ENCODE data around the gene RTP3. TPM values are rescaled to one million over a fixed set of nuclear protein-coding genes. Genes with fewer than 3 reads are reported as not detected.
"Not testable (repeated sequence)": the region's sequence is repeated elsewhere in the genome, so short reads cannot be mapped to it uniquely, and the experiment has no call there.

The RTP3 gene
- total RNA-seq, 2 experiments from 2014 or later = not detected

DNA sequence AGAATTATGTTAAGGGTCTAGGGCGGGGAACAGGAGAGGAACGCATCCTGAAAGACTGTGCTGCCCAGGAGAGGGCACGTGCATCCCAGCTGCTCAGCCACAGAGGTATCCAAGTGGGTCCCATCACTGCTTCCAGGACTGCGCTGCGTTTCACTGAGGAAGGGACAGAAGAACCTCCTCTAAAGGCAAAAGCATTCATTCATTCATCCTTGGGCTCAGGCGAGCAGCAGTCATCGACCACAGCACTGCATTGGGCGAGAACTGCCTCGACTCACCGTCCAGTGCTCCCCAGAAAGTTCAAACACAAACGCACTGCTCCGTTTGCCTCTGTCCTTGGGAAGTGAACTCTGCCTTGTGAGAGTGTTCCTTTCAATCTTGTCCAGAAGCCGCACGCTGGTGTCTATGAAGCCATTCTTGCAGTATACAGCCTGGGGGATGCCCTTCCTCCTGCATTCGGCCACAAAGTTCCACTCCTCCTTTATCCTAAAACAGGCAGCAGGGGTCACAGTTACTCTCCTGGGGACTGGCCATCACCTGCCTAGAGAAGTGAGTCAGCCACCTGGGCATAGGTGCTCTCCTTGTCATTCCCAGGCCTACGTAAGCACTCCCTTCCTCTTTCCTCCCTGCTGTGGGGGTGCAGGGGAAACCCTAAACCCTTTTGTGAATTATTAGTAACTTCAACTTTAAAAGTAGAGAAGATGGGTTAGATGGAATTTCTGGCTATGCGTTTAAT, 47.2 kb downstream of the RTP3 start:
- POLR2A ChIA-PET = no interaction called here
- intact Hi-C loops (cut with micrococcal nuclease) = no loop called here
- Mint-ChIP-seq H3K27ac (no peak overlapping the region), H3K36me3 (no peaks in the 10 kb centered on the region), H3K4me1 (ENCODE audit: low read depth) (peaks cover 21% of the 10 kb centered on the region), H3K4me3 (peak overlapping the region; percentile 4), H3K27me3 (no peaks in the 10 kb centered on the region), H3K9me3 (no peaks in the 10 kb centered on the region)
- CTCF ChIA-PET = interaction anchor here (1.1 kb wide), 1 partner anchor 56 kb away, joined by 3 read pairs; no protein-coding TSS in a partner anchor
- no peak for DNase-seq

DNA sequence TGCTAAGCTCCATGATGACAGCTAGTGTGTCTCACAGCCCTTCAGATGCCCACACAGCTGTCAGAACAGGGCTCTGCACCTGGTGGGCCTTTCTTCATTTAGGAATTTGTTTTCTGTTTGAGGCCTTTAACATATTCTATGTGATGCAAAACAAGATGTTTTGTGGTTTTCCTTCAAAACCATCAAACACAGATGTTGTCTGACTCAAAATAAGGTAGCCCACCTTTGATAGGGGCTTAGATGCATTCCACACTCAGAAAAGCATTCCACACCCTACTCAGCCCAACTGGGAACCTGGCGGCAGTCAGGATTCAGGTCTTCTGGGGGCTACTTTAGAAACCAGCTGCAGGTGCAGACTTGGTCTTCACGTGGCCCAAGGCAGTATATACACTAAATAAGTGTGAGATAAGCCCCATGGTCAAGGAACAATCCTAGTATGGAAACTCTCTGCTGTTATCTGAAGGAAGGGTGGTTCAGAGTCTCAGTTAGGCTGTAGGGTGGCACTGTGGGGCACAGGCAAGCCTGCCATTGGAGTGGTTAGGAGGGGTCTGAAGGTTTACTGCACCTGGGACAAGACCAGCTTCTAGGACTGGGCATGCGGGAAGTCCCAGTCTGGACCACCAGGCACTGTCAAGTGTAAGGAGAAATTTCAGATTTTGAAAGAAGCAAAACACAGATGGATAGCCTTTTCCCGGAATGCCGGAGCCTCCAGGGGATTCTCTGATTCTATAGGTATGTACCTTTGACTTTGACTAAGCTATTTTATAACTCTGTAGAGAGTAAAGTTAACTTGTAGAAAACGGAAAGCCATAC, 48.2 kb downstream of the RTP3 start:
- Mint-ChIP-seq H3K36me3 (no peaks in the 10 kb centered on the region), H3K27me3 (no peaks in the 10 kb centered on the region), H3K27ac (no peak overlapping the region), H3K4me3 (no peak overlapping the region), H3K4me1 (ENCODE audit: low read depth) (peaks cover 15% of the 10 kb centered on the region), H3K9me3 (no peaks in the 10 kb centered on the region)
- no peak for DNase-seq
- ChIA-PET CTCF (interaction anchor here (0.8 to 1.1 kb wide), 3 partner anchors 57 to 84 kb away, joined by 3 to 4 read pairs (median 3); no protein-coding TSS in a partner anchor), POLR2A (no interaction called here)
- intact Hi-C loops (cut with micrococcal nuclease) = no loop called here

DNA sequence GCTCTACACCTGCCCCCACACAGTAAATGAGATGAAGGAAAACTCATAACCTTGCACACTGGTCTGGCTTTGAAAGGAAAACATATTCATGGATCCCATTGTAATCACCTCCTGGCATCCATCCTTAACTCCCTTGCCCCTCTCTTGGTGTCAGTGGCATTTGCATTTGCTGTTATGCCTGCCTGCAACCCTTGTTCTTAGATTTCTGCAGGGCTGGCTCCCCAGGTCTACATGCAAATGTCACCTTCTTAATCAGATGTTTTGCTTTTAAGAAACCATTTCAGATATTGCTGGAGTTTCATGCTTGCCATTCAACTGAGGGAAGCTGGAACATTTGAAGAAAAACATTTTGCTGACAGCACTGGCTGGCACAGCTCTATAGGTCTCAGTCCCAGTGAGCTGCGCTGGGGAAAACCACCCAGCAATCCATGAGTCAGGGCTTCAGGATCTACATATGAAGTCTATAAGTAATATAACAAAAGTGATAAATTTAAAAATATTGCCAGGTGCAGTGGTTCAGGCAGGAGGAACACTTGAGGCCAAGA, 49.2 kb downstream of the RTP3 start:
- H3K4me1 Mint-ChIP-seq (ENCODE audit: low read depth) = peaks cover 14% of the 10 kb centered on the region
- no peaks in the 10 kb centered on the region for H3K9me3 Mint-ChIP-seq
- H3K27me3 Mint-ChIP-seq = peaks cover under 1% of the 10 kb centered on the region
- H3K27ac Mint-ChIP-seq = no peak overlapping the region
- POLR2A ChIA-PET = no interaction called here
- H3K4me3 Mint-ChIP-seq = no peak overlapping the region
- intact Hi-C loops (cut with micrococcal nuclease) = no loop called here
- CTCF ChIA-PET = interaction anchor here (0.6 to 3.0 kb wide), 4 partner anchors 11 to 63 kb away, joined by 3 to 12 read pairs (median 4); no protein-coding TSS in a partner anchor
- no peak for DNase-seq
- H3K36me3 Mint-ChIP-seq = no peaks in the 10 kb centered on the region

DNA sequence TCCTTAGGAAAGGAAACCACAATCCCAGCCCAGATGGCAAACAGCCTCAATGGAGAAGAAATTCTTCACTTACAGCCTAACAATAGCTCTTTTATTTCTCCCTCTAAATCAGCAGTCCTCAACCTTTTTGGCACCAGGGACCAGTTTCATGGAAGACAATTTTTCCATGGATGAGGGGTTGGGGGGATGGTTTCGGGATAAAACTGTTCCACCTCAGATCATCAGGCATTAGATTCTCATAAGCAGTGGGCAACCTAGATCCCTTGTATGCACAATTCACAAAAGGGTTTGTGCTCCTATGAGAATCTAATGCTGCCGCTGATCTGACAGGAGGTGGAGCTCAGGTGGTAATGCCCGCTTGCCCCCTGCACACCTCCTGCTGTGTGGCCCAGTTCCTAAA, 50.8 kb downstream of the RTP3 start:
- CTCF ChIA-PET = interaction anchor here (1.1 to 3.0 kb wide), 2 partner anchors 10 to 60 kb away, joined by 5 to 12 read pairs; no protein-coding TSS in a partner anchor
- H3K4me3 Mint-ChIP-seq; intact Hi-C loops (cut with micrococcal nuclease); POLR2A ChIA-PET; H3K27me3 Mint-ChIP-seq; H3K9me3 Mint-ChIP-seq; H3K27ac Mint-ChIP-seq; H3K36me3 Mint-ChIP-seq; DNase-seq; H3K4me1 Mint-ChIP-seq (ENCODE audit: low read depth): not testable (repeated sequence)

DNA sequence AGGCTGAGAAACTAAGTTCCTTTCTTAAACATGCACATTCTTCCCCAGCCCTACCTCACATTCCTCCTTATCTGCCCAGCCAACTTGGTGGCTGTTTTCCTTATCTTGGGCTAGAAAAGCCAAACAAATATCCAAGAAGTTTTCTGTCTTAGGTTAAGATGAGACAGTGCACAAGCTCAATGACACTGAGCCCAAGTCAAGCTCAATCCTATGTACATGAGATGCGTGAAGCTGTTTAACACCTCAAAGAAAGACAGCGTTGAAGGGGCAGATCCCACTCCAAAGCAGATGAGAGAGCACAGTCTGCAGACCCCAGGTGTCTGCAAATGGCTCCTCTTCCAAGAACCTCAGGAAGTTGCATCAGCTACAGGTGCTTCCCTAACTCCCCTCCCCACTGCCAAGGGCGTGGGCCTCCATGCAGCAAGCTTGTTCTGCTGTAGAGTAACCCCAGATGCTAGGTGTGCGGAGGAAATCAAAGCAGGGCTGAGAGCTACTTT, 51.7 kb downstream of the RTP3 start:
- POLR2A ChIA-PET = no interaction called here
- Mint-ChIP-seq H3K4me3 (no peak overlapping the region), H3K4me1 (ENCODE audit: low read depth) (peaks cover 6% of the 10 kb centered on the region), H3K9me3 (no peaks in the 10 kb centered on the region), H3K36me3 (no peaks in the 10 kb centered on the region), H3K27me3 (peaks cover 2% of the 10 kb centered on the region), H3K27ac (no peak overlapping the region)
- intact Hi-C loops (cut with micrococcal nuclease) = no loop called here
- no peak for DNase-seq
- CTCF ChIA-PET = interaction anchor here (0.7 to 3.0 kb wide), 3 partner anchors 9 to 85 kb away, joined by 3 to 12 read pairs (median 4); partner anchors contain the start of gene LTF

DNA sequence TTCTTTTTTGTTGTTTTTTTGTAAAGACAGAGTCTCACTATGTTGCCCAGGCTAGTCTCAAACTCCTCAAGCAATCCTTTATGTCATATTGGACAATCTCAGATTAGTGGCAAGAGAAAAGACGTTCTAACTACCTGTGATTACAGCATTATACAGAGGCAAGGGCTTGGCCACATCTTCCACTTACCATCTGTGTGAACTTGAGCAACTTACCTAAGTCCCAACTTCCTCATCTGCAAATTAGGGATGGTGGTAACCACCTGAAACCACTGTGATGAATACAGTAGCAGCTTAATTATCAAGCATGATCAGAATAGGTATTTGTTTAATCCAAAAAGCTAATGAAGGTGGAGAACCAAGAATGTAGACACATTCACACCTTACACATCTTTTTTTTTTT, 52.2 kb downstream of the RTP3 start:
- no peaks in the 10 kb centered on the region for H3K9me3 Mint-ChIP-seq
- no peak for DNase-seq
- peaks cover 6% of the 10 kb centered on the region for H3K4me1 Mint-ChIP-seq (ENCODE audit: low read depth)
- peaks cover 2% of the 10 kb centered on the region for H3K27me3 Mint-ChIP-seq
- H3K36me3 Mint-ChIP-seq = no peaks in the 10 kb centered on the region
- ChIA-PET CTCF (interaction anchor here (0.7 to 3.0 kb wide), 3 partner anchors 8 to 85 kb away, joined by 3 to 12 read pairs (median 4); partner anchors contain the start of gene LTF), POLR2A (no interaction called here)
- H3K27ac Mint-ChIP-seq = no peak overlapping the region
- H3K4me3 Mint-ChIP-seq = no peak overlapping the region
- intact Hi-C loops (cut with micrococcal nuclease) = no loop called here

Other genes with a start within 250 kb of the RTP3 start
- 1 to 10 TPM; 2.2 TPM for gene CCR2, start 143.9 kb upstream of the RTP3 start, total RNA-seq
- gene CCR5, start 127.0 kb upstream of the RTP3 start, total RNA-seq = 1 to 10 TPM; 2.0 to 2.1 TPM
- 1 to 10 TPM; 1.3 to 1.4 TPM for gene CCRL2, start 90.7 kb upstream of the RTP3 start, total RNA-seq
- not detected for gene LTF, start 33.1 kb upstream of the RTP3 start, total RNA-seq
- gene LRRC2, start 68.3 kb downstream of the RTP3 start, total RNA-seq = not detected
- not detected for gene FAM240A, start 114.5 kb downstream of the RTP3 start, total RNA-seq
- 1 to 10 TPM; 4.0 to 4.3 TPM for gene ALS2CL, start 195.7 kb downstream of the RTP3 start, total RNA-seq
- gene TMIE, start 203.4 kb downstream of the RTP3 start, total RNA-seq = 1 to 10 TPM in 1 of 2 experiments, under 1 TPM in 1; 0.93 to 1.3 TPM
- gene PRSS50, start 219.9 kb downstream of the RTP3 start, total RNA-seq = not detected

All from activated CD4-positive, alpha-beta memory T cell treated with anti-CD3 and anti-CD28 coated beads for 36 hours (primary cell).